ENCODE measurements around the gene LKAAEAR1.

The LKAAEAR1 gene

GRCh38 chr20:64045346-64046011, 38.7 kb downstream of the LKAAEAR1 start:
- no peak for TF ChIP-seq NFIC (IDR thresholded peaks at IDR 0.05)
- TF ChIP-seq YY1 (IDR thresholded peaks at IDR 0.05; ENCODE audit: low read depth): no peak
- TF ChIP-seq TEAD4 (IDR thresholded peaks at IDR 0.05): no peak
- no peak for TF ChIP-seq FOXM1 (IDR thresholded peaks at IDR 0.05; ENCODE audit: borderline replicate concordance, low read depth)
- no peak for TF ChIP-seq ZBTB7A (IDR thresholded peaks at IDR 0.05; ENCODE audit: low read depth)
- TF ChIP-seq CREB1 (IDR thresholded peaks at IDR 0.05; ENCODE audit: low read depth): no peak
- no peak for TF ChIP-seq TCF12 (IDR thresholded peaks at IDR 0.05; ENCODE audit: low read depth)
- TF ChIP-seq, protein P1, sequence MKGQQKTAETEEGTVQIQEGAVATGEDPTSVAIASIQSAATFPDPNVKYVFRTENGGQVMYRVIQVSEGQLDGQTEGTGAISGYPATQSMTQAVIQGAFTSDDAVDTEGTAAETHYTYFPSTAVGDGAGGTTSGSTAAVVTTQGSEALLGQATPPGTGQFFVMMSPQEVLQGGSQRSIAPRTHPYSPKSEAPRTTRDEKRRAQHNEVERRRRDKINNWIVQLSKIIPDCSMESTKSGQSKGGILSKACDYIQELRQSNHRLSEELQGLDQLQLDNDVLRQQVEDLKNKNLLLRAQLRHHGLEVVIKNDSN (IDR thresholded peaks at IDR 0.05): no peak
- no peak for TF ChIP-seq CEBPB (IDR thresholded peaks at IDR 0.05)
- no peak for TF ChIP-seq MAX (IDR thresholded peaks at IDR 0.05)
- TF ChIP-seq RAD21 (IDR thresholded peaks at IDR 0.05; ENCODE audit: low read depth): no peak

DNA sequence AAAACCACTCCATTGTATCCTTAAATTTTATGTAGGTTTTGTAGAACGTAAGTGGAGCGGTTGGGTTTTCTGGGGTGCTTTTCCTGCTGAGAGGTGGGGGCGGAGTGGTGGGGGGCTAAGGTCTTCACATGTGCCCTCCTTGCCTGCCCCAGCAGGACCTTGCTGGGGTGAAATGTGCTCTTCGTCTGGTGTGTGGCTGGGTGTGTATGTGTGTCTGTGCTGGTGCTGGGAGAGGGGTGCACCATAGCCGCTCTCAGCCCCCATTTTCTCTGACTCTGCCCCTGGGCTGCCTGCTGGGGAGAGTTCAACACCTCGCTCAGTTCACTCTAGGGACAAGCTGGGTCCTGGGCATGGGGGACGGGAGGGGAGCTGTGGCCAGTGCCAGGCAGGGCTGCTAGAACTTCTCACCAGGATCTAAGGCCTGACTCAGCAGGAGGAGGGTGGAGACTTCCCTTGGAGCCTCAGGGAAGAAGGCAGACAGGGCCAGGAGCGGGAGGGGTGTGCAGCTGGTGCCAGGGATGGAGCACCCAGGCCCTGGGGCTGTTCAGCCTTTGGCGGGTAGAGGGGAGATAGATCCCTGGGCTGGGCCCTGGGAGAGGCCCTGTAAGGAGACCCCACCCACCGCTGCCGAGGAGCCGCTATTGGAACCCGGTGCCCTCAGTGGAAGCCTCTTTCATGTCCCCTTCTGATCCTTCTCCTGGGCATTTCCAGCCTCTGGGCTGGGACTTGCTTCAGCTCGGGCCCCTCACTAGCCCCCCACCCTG, 39.5 kb downstream of the LKAAEAR1 start:
- TF ChIP-seq TCF12 (IDR thresholded peaks at IDR 0.05; ENCODE audit: low read depth) (no peak), EGR1 (IDR thresholded peaks at IDR 0.05) (no peak), TAF1 (IDR thresholded peaks at IDR 0.05; ENCODE audit: low read depth) (no peak), RAD21 (IDR thresholded peaks at IDR 0.05; ENCODE audit: low read depth) (no peak), CEBPB (IDR thresholded peaks at IDR 0.05) (no peak), EP300 (IDR thresholded peaks at IDR 0.05; ENCODE audit: borderline replicate concordance) (no peak), YY1 (IDR thresholded peaks at IDR 0.05; ENCODE audit: low read depth) (no peak), TEAD4 (IDR thresholded peaks at IDR 0.05) (no peak), FOXM1 (IDR thresholded peaks at IDR 0.05; ENCODE audit: borderline replicate concordance, low read depth) (no peak), NFIC (IDR thresholded peaks at IDR 0.05) (no peak), CREB1 (IDR thresholded peaks at IDR 0.05; ENCODE audit: low read depth) (no peak), MAX (IDR thresholded peaks at IDR 0.05) (no peak), ZBTB7A (IDR thresholded peaks at IDR 0.05; ENCODE audit: low read depth) (no peak)
- TF ChIP-seq, protein P2, sequence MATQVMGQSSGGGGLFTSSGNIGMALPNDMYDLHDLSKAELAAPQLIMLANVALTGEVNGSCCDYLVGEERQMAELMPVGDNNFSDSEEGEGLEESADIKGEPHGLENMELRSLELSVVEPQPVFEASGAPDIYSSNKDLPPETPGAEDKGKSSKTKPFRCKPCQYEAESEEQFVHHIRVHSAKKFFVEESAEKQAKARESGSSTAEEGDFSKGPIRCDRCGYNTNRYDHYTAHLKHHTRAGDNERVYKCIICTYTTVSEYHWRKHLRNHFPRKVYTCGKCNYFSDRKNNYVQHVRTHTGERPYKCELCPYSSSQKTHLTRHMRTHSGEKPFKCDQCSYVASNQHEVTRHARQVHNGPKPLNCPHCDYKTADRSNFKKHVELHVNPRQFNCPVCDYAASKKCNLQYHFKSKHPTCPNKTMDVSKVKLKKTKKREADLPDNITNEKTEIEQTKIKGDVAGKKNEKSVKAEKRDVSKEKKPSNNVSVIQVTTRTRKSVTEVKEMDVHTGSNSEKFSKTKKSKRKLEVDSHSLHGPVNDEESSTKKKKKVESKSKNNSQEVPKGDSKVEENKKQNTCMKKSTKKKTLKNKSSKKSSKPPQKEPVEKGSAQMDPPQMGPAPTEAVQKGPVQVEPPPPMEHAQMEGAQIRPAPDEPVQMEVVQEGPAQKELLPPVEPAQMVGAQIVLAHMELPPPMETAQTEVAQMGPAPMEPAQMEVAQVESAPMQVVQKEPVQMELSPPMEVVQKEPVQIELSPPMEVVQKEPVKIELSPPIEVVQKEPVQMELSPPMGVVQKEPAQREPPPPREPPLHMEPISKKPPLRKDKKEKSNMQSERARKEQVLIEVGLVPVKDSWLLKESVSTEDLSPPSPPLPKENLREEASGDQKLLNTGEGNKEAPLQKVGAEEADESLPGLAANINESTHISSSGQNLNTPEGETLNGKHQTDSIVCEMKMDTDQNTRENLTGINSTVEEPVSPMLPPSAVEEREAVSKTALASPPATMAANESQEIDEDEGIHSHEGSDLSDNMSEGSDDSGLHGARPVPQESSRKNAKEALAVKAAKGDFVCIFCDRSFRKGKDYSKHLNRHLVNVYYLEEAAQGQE (IDR thresholded peaks at IDR 0.05; ENCODE audit: low read depth): no peak
- TF ChIP-seq, protein P1 (IDR thresholded peaks at IDR 0.05): no peak

DNA sequence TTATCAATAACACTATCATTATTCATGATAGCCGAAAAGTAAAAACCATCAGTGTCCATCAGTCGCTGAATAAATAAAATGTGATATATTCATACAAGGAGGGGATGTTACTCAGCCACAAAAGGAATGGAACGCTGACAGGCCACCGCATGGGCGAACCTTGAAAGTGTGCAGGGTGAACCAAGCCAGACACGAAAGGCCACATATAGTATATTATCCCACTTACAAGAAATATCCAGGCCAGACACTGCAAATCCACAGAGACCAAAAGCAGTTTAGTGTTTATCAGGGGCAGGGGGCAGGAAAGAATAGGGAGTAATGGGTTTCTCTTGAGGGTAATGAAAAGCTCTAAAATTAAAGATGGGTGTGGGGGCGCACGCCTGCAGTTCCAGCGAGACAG, 40.4 kb downstream of the LKAAEAR1 start:
- TF ChIP-seq EP300 (IDR thresholded peaks at IDR 0.05; ENCODE audit: borderline replicate concordance) (no peak), ZBTB7A (IDR thresholded peaks at IDR 0.05; ENCODE audit: low read depth) (0 out of 2 replicates have a peak, but pooled peaks have one; percentile 6)

GRCh38 chr20:64042054-64042781, 42.0 kb downstream of the LKAAEAR1 start:
- no peak for TF ChIP-seq FOXM1 (IDR thresholded peaks at IDR 0.05; ENCODE audit: borderline replicate concordance, low read depth)
- TF ChIP-seq, protein P1 (IDR thresholded peaks at IDR 0.05): no peak
- no peak for TF ChIP-seq TCF12 (IDR thresholded peaks at IDR 0.05; ENCODE audit: low read depth)
- TF ChIP-seq, protein P2 (IDR thresholded peaks at IDR 0.05; ENCODE audit: low read depth): no peak

DNA sequence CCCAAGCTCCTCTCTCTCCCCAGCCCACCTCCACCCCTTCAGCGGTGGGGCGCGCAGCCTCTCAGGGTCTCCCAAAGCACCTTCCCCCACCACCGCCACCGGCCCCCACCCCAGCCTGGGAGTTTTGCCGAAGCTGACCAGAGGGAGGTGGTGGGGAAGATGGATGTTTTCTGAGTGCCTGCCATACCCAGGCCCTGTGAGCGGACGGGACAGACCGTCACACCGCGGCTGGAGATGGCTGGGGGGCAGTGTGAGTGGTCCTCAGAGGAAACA, 42.5 kb downstream of the LKAAEAR1 start:
- TF ChIP-seq TAF1 (IDR thresholded peaks at IDR 0.05; ENCODE audit: low read depth) (no peak), EP300 (IDR thresholded peaks at IDR 0.05; ENCODE audit: borderline replicate concordance) (no peak), MAX (IDR thresholded peaks at IDR 0.05) (no peak), YY1 (IDR thresholded peaks at IDR 0.05; ENCODE audit: low read depth) (no peak), CREB1 (IDR thresholded peaks at IDR 0.05; ENCODE audit: low read depth) (no peak), FOXM1 (IDR thresholded peaks at IDR 0.05; ENCODE audit: borderline replicate concordance, low read depth) (no peak), TEAD4 (IDR thresholded peaks at IDR 0.05) (no peak), ZBTB7A (IDR thresholded peaks at IDR 0.05; ENCODE audit: low read depth) (no peak), CEBPB (IDR thresholded peaks at IDR 0.05) (no peak), EGR1 (IDR thresholded peaks at IDR 0.05) (no peak), RAD21 (IDR thresholded peaks at IDR 0.05; ENCODE audit: low read depth) (no peak), NFIC (IDR thresholded peaks at IDR 0.05) (no peak), TCF12 (IDR thresholded peaks at IDR 0.05; ENCODE audit: low read depth) (no peak)
- TF ChIP-seq, protein P1 (IDR thresholded peaks at IDR 0.05): no peak
- TF ChIP-seq, protein P2 (IDR thresholded peaks at IDR 0.05; ENCODE audit: low read depth): no peak
